OCI-LY3 (cell line): Measurements from ENCODE around the gene IMP3.

ENCODE experiments used
- CTCF ChIP-seq: fragments of 200-600, 300-600 bp; sonication (generic); IDR thresholded peaks from 2 replicates; pipeline ENCODE4 v1.5.1; 2014; ENCODE audit warnings: antibody characterized with exemption, low read length, low read depth
- EZH2phosphoT487 ChIP-seq: fragments of 200-600 bp; shearing (Covaris generic); IDR thresholded peaks from 2 replicates; pipeline ENCODE4 v1.6.1; 2018; ENCODE audit warnings: antibody characterized with exemption, mixed run types, low read depth

DNA sequence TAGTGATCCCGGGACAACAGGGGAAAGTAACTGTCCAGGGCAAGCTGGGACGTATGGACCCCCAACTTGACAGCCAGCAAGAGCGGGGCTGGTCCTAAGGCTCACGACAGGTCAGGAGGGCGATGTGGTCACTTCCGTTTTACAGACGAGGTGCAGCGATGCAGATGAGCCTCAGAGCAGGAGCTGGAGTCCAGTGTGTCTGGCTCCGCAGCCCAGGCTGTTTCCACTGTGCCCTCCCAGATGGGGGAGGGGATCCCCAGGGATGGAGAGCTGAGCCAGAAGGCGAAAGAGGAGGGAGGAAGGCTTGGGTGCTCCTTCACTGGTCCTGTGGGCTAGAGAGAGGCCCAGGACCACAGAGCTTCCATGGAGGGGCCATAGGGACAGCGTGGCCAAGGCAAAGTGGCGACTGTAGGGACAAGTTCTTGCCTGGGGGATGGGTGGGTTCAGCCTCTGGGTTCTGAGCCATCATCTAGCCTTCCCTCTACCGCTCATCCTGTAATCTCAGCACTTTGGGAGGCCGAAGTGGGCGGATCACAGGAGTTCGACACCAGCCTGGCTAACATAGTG is 13.4 kb upstream of the IMP3 start:
- TF ChIP-seq CTCF (no peak), EZH2phosphoT487 (no peak)
